ENCODE results near the gene ADAMTS19. TPM values are rescaled to one million over a fixed set of nuclear protein-coding genes. Genes with fewer than 3 reads are reported as not detected.

The ADAMTS19 gene
- total RNA-seq, 1 donor from 2014 or later: 0.27 TPM

GRCh38 chr5:129460936-129461710, 1.0 kb downstream of the ADAMTS19 start:
- ATAC-seq: peak; percentile 28
- intact Hi-C loops (cut with DNase I): no loop called here
- DNase-seq (ENCODE audit: low spot score): no peak

GRCh38 chr5:129461711-129462332, 1.7 kb downstream of the ADAMTS19 start:
- DNase-seq (ENCODE audit: low spot score) (no peak), ATAC-seq (no peak)
- intact Hi-C loops (cut with DNase I): no loop called here

GRCh38 chr5:129465776-129466344, 5.8 kb downstream of the ADAMTS19 start:
- ATAC-seq (no peak), DNase-seq (ENCODE audit: low spot score) (no peak)
- intact Hi-C loops (cut with DNase I): no loop called here

DNA sequence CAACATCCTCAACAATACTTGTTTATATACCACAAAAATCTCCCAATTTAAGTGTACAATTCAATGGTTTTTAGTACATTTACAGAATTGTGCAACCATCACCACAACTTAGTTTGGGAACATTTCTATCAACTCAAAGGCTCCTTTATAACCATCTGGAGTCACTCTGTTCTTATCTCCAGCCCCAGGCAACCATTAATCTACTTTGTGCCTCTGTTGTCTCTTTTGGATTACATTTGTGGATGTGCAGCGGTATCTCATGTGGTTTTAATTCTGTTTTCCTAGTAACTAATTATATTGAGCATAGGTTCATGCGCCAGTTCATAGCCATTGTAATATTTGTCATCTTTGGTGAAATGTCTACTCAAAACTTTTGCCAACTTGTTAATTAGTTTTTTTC, 14.4 kb downstream of the ADAMTS19 start:
- DNase-seq (ENCODE audit: low spot score) (no peak), ATAC-seq (no peak)
- intact Hi-C loops (cut with DNase I): no loop called here

DNA sequence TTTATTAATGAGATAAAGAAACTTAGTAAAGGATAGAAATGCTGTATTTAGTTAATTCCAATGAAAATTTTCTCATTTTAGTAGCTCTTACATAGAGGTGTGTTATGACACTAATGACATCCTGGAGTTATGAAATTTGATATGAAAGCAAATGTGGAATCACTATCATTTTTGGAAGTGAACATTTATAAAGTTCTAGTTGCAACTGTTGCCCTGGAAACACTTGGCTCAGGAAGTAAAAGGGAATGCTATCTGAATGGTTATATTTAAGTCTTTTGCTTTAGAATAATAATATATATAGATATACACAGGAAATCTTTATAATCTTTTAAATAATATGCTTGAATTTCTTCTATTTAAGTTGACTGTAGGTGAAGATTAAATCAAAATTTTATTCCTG, 16.7 kb downstream of the ADAMTS19 start:
- no peak for ATAC-seq
- intact Hi-C loops (cut with DNase I): no loop called here

GRCh38 chr5:129477532-129477931, 17.4 kb downstream of the ADAMTS19 start:
- ATAC-seq (no peak), DNase-seq (ENCODE audit: low spot score) (no peak)
- intact Hi-C loops (cut with DNase I): no loop called here

More for the DNA sequence above, 16.7 kb downstream of the ADAMTS19 start:
- no peak for DNase-seq (ENCODE audit: low spot score)

DNA sequence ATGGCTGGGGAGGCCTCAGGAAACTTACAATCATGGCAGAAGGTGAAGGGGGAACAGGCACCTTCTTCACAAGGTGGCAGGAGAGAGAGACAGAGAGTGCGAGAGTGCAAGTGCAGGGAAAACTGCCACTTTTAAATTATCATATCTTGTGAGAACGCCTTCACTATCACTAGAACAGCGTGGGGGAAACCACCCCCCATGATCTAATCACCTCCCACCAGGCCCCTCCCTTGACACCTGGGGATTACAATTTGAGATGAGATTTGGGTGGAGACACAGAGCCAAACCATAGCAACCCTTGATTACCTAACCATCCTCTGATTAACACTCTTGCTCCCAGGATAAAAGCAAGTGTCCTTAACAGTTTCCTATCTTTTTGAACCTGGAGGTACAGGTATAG, 21.1 kb downstream of the ADAMTS19 start:
- no peak for ATAC-seq
- intact Hi-C loops (cut with DNase I): no loop called here
- DNase-seq (ENCODE audit: low spot score): no peak

GRCh38 chr5:129496421-129496820, 36.3 kb downstream of the ADAMTS19 start:
- intact Hi-C loops (cut with DNase I): no loop called here
- no peak for DNase-seq (ENCODE audit: low spot score)
- peak; percentile 53 for ATAC-seq

- intact Hi-C loops (cut with DNase I): no loop called here
- DNase-seq (ENCODE audit: low spot score): no peak
- ATAC-seq: peak; percentile 51
Observed at GRCh38 chr5:129496864-129497595, 36.9 kb downstream of the ADAMTS19 start.

DNA sequence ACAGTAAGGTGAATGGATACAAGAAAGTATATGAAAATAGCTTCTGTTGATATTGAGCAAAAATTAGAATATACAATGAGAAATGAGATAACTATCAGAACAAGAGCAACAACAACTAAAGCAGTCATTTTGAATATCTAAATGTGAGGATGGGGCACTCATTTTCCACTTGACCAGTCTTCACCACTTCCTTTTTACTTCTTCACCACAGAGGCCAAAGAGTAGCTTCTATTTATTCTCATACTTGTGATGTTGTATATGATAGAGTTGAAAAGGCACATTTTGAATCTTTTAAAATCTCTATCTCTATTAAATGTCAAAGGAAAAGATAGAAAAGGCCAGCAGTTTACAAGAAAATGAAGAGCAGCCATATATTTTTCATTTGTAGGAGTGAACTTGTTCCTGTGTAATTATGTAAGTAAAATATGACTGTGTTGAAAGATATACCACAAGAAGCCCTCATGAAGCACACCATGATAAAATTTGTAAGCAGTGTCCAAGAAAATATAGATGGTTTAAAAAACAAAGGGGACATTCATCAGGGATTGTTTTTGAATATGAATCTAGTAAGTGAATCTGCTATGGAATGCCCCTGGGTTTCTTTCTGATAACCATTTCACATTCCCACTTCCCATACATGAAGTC, 39.2 kb downstream of the ADAMTS19 start:
- ATAC-seq (no peak), DNase-seq (ENCODE audit: low spot score) (no peak)
- intact Hi-C loops (cut with DNase I): no loop called here

- DNase-seq (ENCODE audit: low spot score) (no peak), ATAC-seq (no peak)
- intact Hi-C loops (cut with DNase I): no loop called here
Observed at GRCh38 chr5:129500101-129500500, 40.0 kb downstream of the ADAMTS19 start.

- ATAC-seq (no peak), DNase-seq (ENCODE audit: low spot score) (no peak)
- intact Hi-C loops (cut with DNase I): no loop called here
Observed at GRCh38 chr5:129506086-129506485, 46.0 kb downstream of the ADAMTS19 start.

DNA sequence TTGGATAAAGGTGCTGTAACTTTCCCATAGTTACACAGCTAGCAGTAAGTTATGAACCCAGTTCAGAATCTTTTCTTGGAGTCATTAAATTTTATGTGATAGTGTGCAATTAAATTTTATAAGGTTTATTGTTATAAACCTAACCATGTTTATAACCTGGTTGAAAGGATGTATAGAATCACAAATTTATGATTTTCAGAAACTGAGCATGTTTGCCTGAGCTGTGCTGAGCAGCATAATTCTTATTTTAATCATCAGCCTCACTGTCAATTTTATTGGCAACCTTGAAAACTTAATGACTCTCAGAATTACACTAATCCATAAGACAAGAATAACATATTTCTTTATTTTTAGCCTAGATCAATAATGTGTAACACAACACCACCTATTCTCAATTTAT, 46.9 kb downstream of the ADAMTS19 start:
- DNase-seq (ENCODE audit: low spot score) (no peak), ATAC-seq (no peak)
- intact Hi-C loops (cut with DNase I): no loop called here

- intact Hi-C loops (cut with DNase I): no loop called here
- DNase-seq (ENCODE audit: low spot score) (no peak), ATAC-seq (no peak)
Observed at GRCh38 chr5:129507527-129507926, 47.4 kb downstream of the ADAMTS19 start.

- intact Hi-C loops (cut with DNase I): no loop called here
- no peak for DNase-seq (ENCODE audit: low spot score)
- ATAC-seq: no peak
Observed at GRCh38 chr5:129508606-129509005, 48.5 kb downstream of the ADAMTS19 start.

GRCh38 chr5:129509363-129509975, 49.4 kb downstream of the ADAMTS19 start:
- DNase-seq (ENCODE audit: low spot score) (no peak), ATAC-seq (no peak)

DNA sequence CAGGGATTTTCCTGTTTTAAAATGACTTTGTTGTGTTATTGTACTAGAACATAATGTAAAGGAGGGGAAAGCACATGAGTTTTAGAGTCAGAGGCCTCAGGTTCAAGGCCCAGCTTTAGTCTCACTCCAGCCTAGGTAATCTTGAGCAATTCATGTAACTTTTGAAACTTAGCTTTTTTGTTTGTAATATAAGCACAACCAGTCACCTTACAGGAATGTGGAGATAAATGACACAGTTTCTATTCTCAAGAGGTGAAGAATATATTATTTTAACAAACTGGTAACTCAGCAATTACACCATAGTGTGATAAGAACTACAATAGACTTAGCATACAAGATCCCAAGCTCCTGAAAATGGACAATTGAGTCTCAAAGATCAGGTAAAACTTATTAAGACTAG, 51.2 kb downstream of the ADAMTS19 start:
- ATAC-seq (no peak), DNase-seq (ENCODE audit: low spot score) (no peak)
- intact Hi-C loops (cut with DNase I): no loop called here

More at GRCh38 chr5:129509363-129509975, 49.4 kb downstream of the ADAMTS19 start:
- intact Hi-C loops (cut with DNase I): no loop called here

- intact Hi-C loops (cut with DNase I): no loop called here
- no peak for DNase-seq (ENCODE audit: low spot score)
- no peak for ATAC-seq
Observed at GRCh38 chr5:129541051-129541450, 81.0 kb downstream of the ADAMTS19 start.
